Astrocyte (in vitro differentiated cells and primary cell): Measurements from ENCODE around the gene GYG2.
"Not testable (repeated sequence)": the region's sequence is repeated elsewhere in the genome, so short reads cannot be mapped to it uniquely, and the experiment has no call there.

Source experiments
- CTCF ChIP-seq: IDR thresholded peaks from 2 replicates; pipeline ENCODE4 v1.5.1; 2011; ENCODE audit warnings: low read depth, mild to moderate bottlenecking, inconsistent platforms, low read length, moderate library complexity; ENCODE audit not compliant: insufficient read depth
- EZH2 ChIP-seq: IDR thresholded peaks from 2 replicates; pipeline ENCODE4 v1.6.1; 2012; ENCODE audit warnings: mild to moderate bottlenecking, low read length, inconsistent platforms; ENCODE audit not compliant: insufficient read depth

- not testable (repeated sequence) for TF ChIP-seq CTCF, EZH2
Measured at GRCh38 chrX:2926255-2926654, 97.5 kb downstream of the GYG2 start.
